Raji (cell line): ENCODE data around the gene CT47C1.

Source experiments
- POLR2A ChIP-seq: IDR thresholded peaks from 2 replicates; pipeline ENCODE4 v1.6.1; 2011; ENCODE audit warnings: low read depth, low read length, control low read depth; ENCODE audit not compliant: insufficient read depth

The CT47C1 gene

GRCh38 chrX:119072744-119073143 lies at the start of gene CT47C1:
Gene CT47C1, plus strand, starts transcription at chrX:119072993. Its CDS starts 233 bp downstream, at chrX:119073226.
- no peak for TF ChIP-seq POLR2A

GRCh38 chrX:119025900-119026299 lies 46.9 kb upstream of the CT47C1 start:
- TF ChIP-seq POLR2A = no peak

GRCh38 chrX:119028733-119029330 lies 44.0 kb upstream of the CT47C1 start:
- no peak for TF ChIP-seq POLR2A

- no peak for TF ChIP-seq POLR2A
These were observed 41.8 kb upstream of the CT47C1 start for GRCh38 chrX:119030990-119031389.

GRCh38 chrX:119036107-119037029 lies 36.4 kb upstream of the CT47C1 start:
- TF ChIP-seq POLR2A = no peak

GRCh38 chrX:119040432-119040831 lies 32.4 kb upstream of the CT47C1 start:
- TF ChIP-seq POLR2A = no peak

GRCh38 chrX:119041175-119041574 lies 31.6 kb upstream of the CT47C1 start:
- no peak for TF ChIP-seq POLR2A

GRCh38 chrX:119042040-119042439 lies 30.8 kb upstream of the CT47C1 start:
- TF ChIP-seq POLR2A = no peak

GRCh38 chrX:119042996-119043395 lies 29.8 kb upstream of the CT47C1 start:
- no peak for TF ChIP-seq POLR2A

- TF ChIP-seq POLR2A = no peak
These were observed 26.9 kb upstream of the CT47C1 start for GRCh38 chrX:119045884-119046283.

GRCh38 chrX:119055687-119056086 lies 17.1 kb upstream of the CT47C1 start:
- TF ChIP-seq POLR2A = no peak

- TF ChIP-seq POLR2A = no peak
These were observed 9.9 kb upstream of the CT47C1 start for GRCh38 chrX:119062750-119063374.

GRCh38 chrX:119063428-119063827 lies 9.4 kb upstream of the CT47C1 start:
- TF ChIP-seq POLR2A = no peak

GRCh38 chrX:119067023-119067739 lies 5.6 kb upstream of the CT47C1 start:
- no peak for TF ChIP-seq POLR2A

GRCh38 chrX:119069128-119069527 lies 3.7 kb upstream of the CT47C1 start:
- no peak for TF ChIP-seq POLR2A

- no peak for TF ChIP-seq POLR2A
These were observed 3.0 kb upstream of the CT47C1 start for GRCh38 chrX:119069762-119070161.

GRCh38 chrX:119071381-119071780 lies 1.4 kb upstream of the CT47C1 start:
- no peak for TF ChIP-seq POLR2A
